GM13976 (cell line): Measurements from ENCODE around the gene CCND3.

ENCODE experiments used
- DNase-seq: peaks from one replicate; pipeline ENCODE4 v3.0.0; 2012; ENCODE audit warnings: low spot score
- CTCF ChIP-seq: IDR thresholded peaks from 2 replicates; pipeline ENCODE4 v1.5.1; 2012; ENCODE audit warnings: borderline replicate concordance, mild to moderate bottlenecking; ENCODE audit not compliant: insufficient read depth; ENCODE audit errors: extremely low read depth, missing control alignments, control extremely low read depth
- in situ Hi-C: fragments of 300-500 bp; cut with MboI; formaldehyde crosslinking; loops from one replicate; pipeline ENCODE4 v1.12.0; 2022; ENCODE audit warnings: low sequenced_read_pairs, mixed read lengths, inconsistent platforms; ENCODE audit not compliant: unreplicated experiment

CCND3 gene

GRCh38 chr6:41939848-41940758 is 1.5 kb downstream of the CCND3 start:
- DNase-seq, result no peak
- in situ Hi-C loops, result loop anchor here (5.0 to 10.0 kb wide), 2 partner anchors 95 to 102 kb away; no protein-coding TSS in a partner anchor

GRCh38 chr6:41939176-41939847 is 2.3 kb downstream of the CCND3 start:
- DNase-seq, result no peak
- TF ChIP-seq CTCF, result no peak
- in situ Hi-C loops, result loop anchor here (5.0 to 10.0 kb wide), 2 partner anchors 95 to 103 kb away; no protein-coding TSS in a partner anchor

More at GRCh38 chr6:41939848-41940758, 1.5 kb downstream of the CCND3 start:
- no peak for TF ChIP-seq CTCF

- DNase-seq, result no peak
- in situ Hi-C loops, result loop anchor here (5.0 to 10.0 kb wide), 2 partner anchors 94 to 104 kb away; no protein-coding TSS in a partner anchor
- no peak for TF ChIP-seq CTCF
Observed at GRCh38 chr6:41938590-41939175, 2.9 kb downstream of the CCND3 start.

- in situ Hi-C loops, result loop anchor here (5.0 to 10.0 kb wide), 2 partner anchors 93 to 104 kb away; no protein-coding TSS in a partner anchor
- TF ChIP-seq CTCF, result no peak
- DNase-seq, result no peak
Observed at GRCh38 chr6:41937861-41938574, 3.6 kb downstream of the CCND3 start.

GRCh38 chr6:41937472-41937860 is 4.1 kb downstream of the CCND3 start:
- no peak for DNase-seq
- in situ Hi-C loops, result loop anchor here (5.0 to 10.0 kb wide), 2 partner anchors 93 to 105 kb away; no protein-coding TSS in a partner anchor
- TF ChIP-seq CTCF, result no peak
